Renal pelvis (tissue), 4 donors: ENCODE results near the gene UNC79. TPM values are rescaled to one million over a fixed set of nuclear protein-coding genes. Genes with fewer than 3 reads are reported as not detected.
A peak's percentile ranks its signal among the peaks of the same experiment; 100 is the strongest.

ENCODE experiments used
- DNase-seq: peaks from one replicate; pipeline ENCODE4 v3.0.0-alpha.2; 2013
- polyA plus RNA-seq, 3 donors: library from polyadenylated mRNA; unstranded; fragments of 120-200 nt; gene quantifications; one replicate each; pipeline ENCODE4 v1.2.1, GENCODE V29; 2013; ENCODE audit not compliant: insufficient read length in 3 of 3

The UNC79 gene
- polyA plus RNA-seq, 3 donors, result 0.67 to 1.5 (median 1.5) TPM

DNA sequence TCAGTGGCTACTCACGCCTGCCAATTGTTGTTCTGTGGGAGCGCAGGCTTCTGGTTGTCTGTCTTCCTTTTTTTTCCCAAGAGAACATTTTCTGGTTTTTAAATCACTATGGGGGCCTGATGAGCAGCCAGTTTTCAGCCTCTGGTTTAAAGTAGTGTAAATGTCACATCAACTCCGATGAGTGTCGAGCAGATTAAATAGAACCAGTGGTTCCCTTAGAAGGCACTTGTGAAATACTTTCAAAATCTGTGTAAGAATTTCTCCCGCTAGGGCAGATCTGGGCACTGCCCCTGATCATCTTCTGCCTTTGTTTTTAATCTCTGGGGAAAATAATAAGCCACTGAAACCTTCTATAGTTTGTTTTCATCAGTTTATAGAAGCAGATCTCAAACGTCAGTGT lies 227.1 kb downstream of the UNC79 start:
- no peak for DNase-seq

DNA sequence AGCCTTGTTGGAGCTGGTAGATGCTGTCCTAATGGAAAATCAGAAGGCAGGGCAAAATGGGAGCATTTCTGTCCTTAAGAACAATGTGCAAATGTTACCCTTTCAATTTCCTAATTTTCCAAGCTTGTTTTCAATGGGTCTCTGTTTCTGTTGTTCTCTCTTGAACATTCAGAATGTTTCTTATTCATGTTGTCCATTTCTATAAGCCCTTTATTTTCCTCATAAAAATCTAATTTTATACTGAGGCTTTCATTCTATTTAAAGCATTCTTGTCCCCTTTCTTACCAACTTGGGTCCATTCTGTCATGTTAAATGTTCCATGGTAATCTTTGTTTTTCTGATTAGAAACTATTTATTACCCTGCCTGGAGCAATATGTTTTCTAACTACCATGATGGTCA lies 232.6 kb downstream of the UNC79 start:
- no peak for DNase-seq

DNA sequence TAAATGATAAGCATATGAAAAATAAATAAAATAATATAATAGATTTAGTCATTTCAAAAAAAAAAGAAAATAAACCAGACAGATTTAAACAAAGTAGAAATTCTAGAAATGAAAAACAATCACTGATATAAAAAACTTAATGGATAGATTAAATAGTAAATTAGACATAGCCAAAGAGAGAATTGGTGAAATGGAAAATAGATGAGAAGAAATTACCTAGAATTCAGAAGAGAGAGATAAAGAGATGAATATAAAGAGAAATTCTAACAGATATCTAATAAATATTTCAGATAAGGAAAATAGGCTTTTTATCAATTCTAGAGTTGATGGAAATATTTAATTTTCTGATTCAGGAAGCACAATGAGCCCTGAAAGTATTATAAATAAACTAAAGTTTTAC lies 234.4 kb downstream of the UNC79 start:
- no peak for DNase-seq

DNA sequence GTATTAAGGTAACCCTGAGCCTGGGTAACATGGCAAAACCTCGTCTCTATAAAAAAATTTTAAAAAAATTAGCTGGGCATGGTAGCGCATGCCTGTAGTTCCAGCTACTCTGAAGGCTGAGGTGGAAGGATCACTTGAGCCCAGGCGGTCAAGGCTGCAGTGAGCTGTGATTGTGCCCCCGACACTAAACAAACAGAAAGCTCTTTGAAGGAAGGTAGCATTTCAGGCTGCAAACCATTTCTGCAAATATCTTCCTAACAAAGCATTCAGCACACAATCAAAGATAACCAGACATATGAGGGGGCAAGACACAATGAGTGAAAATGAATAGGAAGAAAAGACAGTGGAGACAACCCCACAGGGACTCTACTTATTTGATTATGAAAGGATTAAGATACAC lies 238.9 kb downstream of the UNC79 start:
- DNase-seq, result no peak

DNA sequence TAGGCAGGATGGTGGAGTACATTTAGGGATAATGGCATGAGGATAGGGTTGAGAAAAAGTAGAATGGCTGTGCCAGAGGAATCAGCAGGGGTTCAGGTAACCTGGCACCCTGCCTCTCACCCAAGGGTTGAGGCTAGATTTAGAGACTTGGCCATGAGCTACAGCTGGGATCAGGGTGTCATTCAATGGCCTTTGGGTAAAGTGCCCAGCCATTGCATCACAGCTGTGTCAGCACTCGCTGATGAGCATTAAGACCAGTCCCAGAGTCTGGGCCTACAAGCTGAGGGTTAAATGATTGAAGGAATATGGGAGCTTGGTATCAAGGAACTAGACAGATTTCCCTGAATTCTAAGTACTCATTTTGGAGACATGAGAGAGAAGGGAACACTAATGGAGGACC lies 243.6 kb downstream of the UNC79 start:
- DNase-seq, result no peak

DNA sequence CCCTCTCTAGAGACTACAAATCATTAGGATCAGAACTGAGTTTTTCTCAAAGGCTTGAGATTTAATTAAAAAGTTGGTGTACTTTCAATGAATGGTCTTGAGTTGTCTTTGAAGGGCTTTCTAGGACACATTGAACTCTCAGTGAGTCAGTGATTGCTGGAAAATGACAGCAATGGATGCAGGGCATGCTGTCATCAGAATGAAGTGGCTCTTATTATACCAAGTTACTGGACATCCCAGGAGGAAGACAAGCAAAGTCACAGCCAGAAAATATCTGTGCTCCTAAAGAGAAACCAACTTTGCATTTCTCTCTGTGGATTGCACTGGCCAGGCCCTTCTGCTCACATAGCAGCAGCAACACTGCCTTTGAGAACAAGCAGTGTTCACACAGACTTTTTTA lies 244.9 kb downstream of the UNC79 start:
- DNase-seq, result no peak

DNA sequence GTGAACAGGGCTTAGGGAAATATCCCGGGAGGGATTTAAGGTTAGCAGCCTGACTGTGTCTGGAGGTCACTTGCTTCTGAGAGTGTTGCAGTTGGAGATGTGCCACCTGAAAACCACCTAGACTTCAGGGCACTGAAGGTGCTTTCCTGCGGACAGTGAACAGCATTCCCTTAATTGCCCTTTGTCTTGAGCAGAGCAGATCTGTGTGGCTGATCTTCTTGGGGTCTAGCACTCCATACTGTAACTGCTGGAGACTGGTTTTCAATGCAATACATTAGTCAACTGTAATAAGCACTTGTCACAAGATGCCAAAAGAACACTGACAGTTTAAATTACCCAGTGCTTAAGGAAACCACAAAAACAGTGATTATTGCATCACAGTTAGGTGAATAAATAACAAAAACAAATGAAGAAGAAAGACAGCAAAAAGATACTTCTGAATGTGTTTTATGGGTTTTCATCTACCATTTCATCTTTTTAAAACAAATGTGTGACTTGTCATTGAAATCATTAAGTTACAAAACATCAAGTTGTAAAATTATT lies 245.7 kb downstream of the UNC79 start:
- no peak for DNase-seq

DNA sequence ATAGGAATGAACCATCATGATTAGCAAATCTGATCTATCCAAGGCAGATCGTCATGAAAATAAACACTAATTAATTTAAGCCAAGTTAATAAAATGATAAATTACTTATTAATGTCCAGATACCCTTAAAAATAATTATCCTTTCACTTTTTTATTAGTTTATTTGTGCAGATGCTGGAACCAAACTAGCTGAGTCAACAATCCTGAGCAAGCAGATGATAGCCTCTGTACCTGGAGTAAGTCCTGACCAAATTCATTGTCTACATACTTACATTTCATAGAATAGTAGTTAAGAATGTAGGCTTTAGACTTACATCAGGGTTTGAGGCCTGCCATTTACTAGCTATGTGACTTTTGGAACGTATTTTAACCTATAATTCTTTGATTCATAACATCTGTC lies 251.7 kb downstream of the UNC79 start:
- DNase-seq, result no peak

DNA sequence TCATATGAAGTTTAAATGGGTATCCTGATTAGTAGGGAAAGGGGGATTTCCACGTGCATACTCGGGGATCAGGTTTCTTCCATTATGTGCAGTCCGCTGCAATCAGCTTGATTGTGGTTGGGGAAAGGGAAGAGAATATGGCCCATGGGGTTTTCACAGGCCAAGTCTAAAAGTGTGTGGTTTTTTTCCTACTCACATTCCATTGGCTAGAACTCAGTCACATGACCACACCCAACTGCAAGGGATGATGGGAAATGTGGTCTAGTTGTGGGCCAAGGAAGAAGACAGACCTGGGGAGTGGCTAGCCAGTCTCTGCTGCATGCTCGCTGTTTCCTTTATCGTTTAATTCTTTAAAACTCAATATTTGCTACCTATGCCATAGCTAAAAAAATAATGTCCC lies 252.5 kb downstream of the UNC79 start:
- no peak for DNase-seq

DNA sequence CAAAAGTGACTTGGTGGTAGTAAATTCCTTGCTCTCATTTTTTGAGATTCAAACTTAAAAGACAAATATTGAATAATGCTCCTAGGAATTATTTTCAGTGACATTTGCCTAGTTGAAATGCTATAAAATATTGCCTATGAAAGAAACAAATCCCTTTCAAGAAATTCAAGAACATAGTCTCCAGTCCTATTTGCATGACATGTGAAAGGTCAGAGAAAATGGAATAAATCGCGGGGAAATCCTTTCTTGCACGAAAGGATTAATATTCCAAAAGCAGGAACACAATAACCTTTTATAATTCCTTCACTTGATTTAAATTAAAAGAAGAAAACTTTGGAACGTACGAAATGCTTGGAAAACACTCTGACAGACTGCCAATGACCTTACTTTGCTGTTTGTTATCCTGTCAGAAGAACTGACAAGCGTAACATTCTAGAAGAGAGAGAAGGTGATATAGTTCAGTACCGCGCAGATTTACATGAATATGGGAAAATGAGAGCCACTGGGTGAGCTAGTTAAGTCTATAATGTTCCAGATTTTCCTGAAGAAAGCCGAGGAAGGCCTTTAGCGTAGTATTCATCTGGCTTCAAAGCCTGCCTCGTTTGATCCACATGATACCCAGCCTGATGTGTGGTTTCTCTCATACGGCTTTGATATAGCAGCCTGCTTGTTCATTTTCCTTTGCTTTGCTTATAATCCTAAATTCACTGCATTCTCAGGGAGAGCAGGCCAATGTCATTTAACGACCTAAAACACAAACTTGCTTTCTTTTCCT lies 254.6 kb downstream of the UNC79 start:
- no peak for DNase-seq

DNA sequence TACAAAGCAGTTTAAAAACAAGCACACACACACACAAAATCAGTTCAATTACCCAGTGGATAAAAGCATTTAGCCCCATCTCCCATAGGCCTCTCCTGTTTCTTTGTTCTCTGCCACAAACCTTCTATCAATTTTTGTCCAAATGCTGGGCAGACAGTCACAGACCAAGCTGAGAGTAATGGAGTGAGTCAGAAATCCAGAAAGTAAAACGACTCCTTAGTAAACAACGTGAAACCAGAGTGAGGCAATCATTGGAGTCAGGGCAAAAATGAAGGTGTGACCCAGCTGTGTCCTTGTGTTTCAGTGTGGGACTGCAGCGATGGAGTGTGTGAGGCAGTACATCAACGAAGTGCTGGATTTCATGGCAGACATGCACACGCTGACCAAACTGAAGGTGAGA lies 255.5 kb downstream of the UNC79 start:
- DNase-seq, result peak; percentile 14

DNA sequence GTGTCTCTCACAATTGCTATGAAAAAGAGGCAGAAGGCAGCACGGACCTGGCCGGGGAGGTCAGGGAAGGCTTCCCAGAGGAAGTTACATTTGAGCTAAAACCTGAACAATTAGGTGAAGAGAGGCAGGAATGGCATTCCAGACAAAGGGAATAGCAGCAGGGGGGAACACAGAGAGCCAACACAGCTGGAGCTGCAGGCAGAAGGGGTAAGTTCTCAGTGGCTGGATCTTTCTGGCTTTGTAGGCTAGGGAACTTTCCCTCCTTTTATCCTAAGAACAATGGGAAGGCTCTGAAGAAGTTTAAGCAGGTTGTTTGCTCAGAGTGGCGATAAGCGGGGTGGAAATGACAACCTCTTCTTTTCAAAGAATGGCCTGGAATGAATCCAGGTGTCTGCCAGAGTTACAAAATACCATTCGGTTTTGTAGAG lies 257.5 kb downstream of the UNC79 start:
- DNase-seq, result no peak

DNA sequence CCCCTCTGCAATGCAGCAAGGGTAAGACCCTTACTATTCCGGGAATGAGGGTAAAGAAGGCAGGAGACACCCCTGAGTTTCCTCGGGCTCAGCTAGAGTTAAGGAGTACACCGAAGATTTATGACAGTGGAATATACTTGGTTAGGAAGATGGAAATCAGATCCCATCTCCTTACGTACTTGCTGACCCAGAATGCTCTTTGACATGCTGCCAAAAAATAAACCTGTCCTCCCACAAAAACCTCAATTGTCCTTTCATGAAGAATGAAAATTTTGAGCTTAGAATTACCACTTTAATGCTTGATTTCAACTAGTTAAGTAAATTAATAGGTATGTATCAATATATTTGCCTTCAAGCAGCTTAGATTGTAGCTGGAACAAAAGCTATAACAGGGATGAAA lies 258.1 kb downstream of the UNC79 start:
- peak; percentile 20 for DNase-seq

DNA sequence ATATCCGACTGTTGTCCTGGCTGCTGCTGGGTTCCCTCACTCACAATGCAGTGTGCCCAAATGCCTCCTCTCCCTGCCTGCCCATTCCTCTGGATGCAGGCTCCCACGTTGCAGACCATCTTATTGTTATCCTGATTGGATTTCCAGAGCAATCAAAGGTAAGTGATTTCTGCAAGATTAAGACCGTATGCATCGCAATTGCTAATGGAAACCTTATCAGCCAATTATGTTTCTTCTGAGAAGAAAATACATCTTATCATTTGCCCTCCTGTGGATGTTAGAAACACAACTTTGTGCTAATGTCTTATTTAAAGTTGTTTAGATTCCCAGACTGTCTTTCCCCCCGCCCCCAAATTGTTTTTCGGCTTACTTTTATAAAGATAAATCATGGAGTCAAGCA lies 259.4 kb downstream of the UNC79 start:
- no peak for DNase-seq

DNA sequence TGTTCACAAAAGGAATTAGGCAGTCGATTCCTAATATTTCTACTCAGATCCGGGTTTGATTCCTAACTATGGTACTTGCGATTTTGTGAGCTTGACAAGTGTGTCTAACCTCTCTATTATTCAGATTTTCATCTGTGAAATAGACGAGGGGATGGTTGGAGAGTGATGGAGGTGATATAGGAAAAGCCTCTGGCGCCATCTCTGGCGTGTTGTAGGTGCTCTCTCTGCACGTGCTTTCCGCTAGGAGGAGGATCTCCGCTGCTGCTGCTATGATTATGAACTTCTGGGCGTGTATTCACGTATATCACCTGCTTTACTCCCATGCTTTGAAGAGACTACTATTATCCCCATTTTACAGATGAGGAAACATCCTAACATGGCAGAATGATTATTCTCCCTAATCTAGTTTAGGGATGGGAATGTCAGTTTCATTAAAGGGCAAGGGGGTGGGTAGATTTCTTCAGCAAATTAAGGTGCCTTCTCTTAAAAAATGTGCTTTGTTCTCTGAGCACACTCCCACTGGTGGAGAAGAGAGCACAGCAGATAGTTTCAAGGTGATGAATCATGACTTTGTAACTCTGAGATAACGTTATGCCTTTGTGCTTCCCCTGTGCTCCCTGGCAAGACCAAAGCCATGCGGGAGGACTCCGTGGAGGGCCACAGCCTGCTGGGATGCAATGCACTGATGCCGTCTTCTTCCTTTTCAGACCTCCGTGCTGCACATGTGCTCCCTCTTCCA lies 260.5 kb downstream of the UNC79 start:
- no peak for DNase-seq

DNA sequence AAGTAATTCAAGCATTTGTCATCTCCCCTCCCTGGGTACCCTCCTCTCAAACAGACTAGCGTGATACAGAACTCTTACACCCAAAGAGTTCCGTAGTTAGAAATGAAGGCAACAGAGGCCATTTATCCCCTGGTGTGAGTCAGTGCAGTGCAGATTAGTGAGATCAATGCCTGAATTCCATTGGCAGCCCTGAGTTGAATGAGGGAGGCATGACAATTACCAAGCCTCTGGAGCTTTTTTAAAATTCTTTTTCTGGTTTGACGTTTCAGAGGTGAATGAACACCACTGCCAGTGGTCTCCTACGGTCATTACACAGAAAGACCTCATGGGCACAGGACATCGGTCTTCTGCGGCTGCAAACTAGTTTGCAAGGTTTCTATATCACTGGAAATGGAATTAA lies 263.2 kb downstream of the UNC79 start:
- no peak for DNase-seq

DNA sequence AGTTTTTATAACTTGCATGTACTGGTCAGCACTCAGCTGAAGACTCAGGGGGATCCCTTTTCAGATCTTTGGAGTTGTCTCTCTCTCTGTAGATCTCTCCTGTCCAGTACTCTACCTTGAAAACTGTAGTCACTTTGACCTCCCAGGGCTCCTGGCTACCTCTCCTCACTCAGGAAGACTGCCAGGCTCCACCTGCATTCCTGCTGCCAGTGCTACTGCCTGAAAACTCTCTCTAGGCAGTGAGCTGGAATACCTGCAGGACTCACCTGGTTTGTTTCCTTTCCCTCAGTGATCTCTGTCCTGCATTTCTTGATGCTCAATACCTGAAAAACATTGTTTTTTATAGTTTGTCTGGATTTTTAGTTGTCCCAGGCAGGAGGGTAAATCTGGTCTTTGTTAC lies 270.2 kb downstream of the UNC79 start:
- DNase-seq, result no peak

DNA sequence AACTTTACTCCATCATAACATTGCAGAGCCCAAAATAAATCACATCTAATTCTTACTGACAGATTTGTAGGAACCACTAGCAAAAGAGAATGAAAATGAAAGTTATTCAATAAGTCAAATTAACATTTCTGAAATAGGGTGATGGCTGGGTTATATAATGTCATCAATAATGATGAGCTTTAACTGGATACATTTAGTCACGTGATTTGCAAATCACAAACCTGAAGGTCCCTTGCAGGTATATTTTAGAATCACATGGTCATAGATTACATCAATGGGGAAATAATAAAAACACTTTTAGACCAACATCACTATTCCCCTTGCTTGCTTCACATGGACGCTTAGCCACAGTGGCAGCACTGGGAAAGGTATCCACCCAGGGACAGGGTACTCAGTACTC lies 270.8 kb downstream of the UNC79 start:
- no peak for DNase-seq

DNA sequence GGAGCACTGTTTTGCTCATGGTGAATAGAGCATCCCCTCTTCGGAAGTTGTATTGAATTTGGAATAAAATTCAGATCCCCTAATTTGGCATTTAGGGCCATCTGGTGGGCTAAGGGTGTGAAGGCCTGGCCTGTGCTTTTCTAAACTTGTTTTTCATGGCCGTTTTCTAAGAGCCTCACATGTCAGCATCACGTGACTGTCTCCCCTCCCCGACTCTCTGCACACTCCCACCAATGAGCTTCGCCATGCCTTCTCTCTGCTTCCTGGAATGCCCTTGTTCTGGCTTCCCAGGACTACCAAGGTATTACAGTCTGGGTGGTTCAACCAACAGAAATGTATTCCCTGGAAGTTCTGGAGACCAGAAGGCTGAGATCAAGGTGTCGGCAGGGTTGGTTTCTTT lies 272.2 kb downstream of the UNC79 start:
- DNase-seq, result no peak

DNA sequence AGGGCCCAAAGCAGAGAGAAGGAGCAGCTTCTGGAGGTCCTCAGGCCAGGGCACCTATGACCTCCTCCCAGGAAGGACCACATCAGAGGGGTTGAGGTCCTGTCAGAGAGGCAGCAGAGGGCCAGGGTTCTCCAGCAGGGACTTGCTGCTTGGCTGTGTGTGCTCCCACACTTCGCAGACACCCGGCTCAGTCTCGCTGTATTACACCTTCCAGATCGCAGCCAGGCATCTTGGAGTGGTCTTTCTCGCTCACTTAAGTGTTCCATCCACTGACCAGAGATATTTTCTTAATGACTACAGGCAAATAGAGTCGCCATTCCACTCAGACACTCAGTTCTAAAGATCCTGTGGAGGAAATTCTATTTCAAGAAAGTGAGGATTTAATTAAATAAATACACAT lies 273.2 kb downstream of the UNC79 start:
- no peak for DNase-seq

DNA sequence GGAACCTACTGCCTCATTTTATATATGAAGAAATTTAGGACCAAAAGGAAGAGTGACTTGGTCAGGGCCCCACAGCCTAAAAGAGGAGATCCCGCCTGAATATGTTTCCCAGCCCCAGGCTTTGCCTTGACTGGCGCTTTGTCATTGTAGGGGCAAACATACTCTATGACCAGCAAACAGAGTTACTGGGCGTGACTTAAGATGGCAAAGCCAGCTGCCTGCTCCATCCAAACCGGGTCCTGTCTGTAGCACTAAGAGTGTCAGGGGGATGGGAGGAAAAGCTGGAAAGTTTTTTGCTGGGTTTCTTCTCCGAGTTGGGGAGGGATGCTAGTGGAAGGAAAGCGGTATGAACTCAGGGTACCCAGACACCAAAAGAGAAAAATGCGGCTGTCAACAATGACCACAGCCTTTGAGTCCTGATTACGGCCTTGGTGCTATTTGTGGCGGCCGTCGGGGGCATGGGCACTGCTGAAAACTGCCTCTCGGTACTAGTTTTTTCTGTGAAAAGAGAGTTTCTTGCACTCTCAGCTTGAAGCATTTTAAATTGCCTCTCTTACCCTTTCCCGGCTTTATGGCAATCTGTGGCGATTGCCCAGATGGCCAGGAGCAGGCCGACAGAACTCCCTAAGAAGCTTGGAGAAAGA lies 274.9 kb downstream of the UNC79 start:
- DNase-seq, result no peak

DNA sequence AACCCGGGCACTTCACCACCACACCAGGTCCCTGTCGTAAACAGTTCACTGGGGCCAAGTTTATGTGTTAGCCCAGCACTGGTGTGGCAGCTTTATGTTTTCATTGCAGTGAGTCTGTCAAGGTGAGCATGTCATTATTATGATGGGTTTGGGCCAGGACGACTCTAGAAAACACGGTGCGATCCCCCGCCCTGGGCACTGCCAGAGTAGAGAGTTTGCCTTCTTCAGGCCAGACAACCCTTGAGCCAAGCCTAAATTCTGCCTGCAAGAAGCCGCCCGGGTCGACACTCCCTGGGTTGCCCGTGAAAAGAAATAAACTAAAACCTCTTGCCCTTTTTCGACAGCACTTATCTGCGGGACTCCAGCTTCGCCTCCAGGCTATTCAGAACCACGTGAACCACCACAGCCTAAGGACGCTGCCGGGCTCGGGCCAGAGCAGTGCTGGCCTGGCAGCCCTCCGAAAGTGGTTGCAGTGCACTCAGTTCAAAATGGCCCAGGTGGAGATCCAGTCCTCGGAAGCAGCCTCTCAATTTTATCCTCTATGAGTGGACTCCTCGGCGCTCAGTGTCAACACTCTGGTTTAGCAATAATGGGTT lies 275.7 kb downstream of the UNC79 start:
- no peak for DNase-seq

DNA sequence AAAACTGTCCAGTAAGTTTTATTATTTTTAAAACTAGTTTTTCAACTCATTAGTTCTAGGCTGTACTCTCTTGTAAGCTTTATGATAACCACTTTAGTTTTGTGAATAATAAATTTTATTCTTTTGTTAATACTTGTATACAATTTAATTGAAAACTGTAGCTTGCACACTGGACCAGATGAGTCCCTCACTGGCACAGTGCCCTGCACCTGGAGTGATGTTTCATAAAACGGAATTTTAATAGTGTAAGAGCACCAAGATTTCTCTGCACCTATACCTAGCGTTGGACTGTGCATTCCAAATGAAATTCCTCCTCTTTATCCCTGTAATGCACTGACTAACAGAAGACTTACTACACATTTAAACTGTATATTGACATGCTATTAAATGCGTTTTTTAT lies 276.7 kb downstream of the UNC79 start:
- DNase-seq, result no peak
